ENCODE data around the gene TBC1D22A. TPM values are rescaled to one million over a fixed set of nuclear protein-coding genes. Genes with fewer than 3 reads are reported as not detected.

Gene TBC1D22A
- total and polyA plus RNA-seq, 2 experiments from 2014 or later, result 16.6 to 18.5 TPM

DNA sequence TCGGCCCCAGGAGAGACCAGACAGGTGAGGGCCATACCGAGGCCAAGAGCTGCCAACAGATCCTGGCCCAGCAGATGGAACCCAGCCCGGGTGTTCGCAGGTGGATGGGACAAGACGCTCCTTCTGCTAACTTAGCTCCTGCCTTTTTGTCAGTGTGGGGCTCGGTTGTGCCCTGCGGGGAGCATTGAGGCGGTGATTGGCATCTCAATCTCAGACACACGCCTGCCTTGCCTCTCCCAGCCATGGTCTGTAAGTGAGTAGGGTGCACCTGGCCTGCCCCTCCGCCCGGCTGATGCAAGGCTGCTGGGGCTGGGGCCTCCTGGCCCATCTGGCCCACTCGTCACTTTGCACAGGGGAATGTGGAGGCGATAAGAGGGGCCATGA is 350.1 kb downstream of the TBC1D22A start:
- TF ChIP-seq, protein P1, sequence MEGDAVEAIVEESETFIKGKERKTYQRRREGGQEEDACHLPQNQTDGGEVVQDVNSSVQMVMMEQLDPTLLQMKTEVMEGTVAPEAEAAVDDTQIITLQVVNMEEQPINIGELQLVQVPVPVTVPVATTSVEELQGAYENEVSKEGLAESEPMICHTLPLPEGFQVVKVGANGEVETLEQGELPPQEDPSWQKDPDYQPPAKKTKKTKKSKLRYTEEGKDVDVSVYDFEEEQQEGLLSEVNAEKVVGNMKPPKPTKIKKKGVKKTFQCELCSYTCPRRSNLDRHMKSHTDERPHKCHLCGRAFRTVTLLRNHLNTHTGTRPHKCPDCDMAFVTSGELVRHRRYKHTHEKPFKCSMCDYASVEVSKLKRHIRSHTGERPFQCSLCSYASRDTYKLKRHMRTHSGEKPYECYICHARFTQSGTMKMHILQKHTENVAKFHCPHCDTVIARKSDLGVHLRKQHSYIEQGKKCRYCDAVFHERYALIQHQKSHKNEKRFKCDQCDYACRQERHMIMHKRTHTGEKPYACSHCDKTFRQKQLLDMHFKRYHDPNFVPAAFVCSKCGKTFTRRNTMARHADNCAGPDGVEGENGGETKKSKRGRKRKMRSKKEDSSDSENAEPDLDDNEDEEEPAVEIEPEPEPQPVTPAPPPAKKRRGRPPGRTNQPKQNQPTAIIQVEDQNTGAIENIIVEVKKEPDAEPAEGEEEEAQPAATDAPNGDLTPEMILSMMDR (IDR thresholded peaks at IDR 0.05; ENCODE audit: low read depth, low read length), result no peak
- Histone ChIP-seq H3K4me1 (ENCODE audit: low read depth) (no peaks in the 10 kb centered on the region), H3K36me3 (no peaks in the 10 kb centered on the region), H3K27me3 (no peaks in the 10 kb centered on the region), H3K9me3 (ENCODE audit: low read depth) (no peaks in the 10 kb centered on the region), H3K4me3 (no peak overlapping the region), H3K27ac (no peak overlapping the region)
- no peak for DNase-seq (ENCODE audit: low read depth in 1 of 2, low spot score in 1 of 2)

DNA sequence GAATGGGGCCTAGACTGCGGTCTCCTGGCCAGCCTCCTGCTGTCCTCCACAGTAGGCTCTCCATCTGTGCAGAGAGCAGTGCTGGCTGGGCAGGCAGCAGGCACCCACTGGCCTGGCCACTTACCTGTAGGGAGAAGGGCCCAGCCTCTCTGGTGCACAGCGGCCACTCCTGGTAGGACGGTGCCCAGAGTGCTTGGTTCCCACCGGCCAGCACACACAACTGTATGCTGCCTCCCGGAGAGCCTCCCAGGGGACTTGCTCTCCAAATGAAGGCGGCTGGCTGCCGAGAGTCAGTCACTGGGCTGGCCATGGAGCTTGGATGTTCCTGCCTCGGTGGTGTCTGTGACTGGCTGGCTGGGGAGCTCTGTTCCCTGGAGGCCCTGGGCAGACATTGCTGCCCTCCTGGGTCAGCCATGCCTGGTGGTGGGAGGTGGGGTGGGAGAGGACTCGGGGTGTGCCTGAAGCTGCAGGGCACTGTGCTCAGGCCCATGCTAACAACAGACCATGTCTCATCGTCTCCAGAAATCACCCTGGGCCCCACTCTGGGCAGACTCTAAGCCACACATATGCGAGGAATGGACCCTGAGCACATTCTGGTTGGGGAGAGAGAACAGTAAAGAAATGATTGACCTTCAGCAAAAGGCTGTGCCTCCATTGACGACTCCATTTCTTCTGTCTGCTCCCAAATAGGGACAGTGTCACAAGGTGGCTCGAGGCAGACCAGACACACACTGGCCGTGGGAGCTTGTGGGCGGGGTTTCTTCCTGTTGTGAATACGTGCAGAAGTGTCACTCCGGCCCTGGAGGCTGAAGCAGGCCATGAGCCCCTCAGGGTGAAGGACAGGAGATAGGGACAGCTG is 350.8 kb downstream of the TBC1D22A start:
- Histone ChIP-seq H3K36me3 (no peaks in the 10 kb centered on the region), H3K27me3 (no peaks in the 10 kb centered on the region), H3K9me3 (ENCODE audit: low read depth) (no peaks in the 10 kb centered on the region), H3K4me3 (no peak overlapping the region), H3K4me1 (ENCODE audit: low read depth) (no peaks in the 10 kb centered on the region), H3K27ac (no peak overlapping the region)
- DNase-seq (ENCODE audit: low read depth in 1 of 2, low spot score in 1 of 2), result no peak
- TF ChIP-seq, protein P1 (IDR thresholded peaks at IDR 0.05; ENCODE audit: low read depth, low read length), result no peak

DNA sequence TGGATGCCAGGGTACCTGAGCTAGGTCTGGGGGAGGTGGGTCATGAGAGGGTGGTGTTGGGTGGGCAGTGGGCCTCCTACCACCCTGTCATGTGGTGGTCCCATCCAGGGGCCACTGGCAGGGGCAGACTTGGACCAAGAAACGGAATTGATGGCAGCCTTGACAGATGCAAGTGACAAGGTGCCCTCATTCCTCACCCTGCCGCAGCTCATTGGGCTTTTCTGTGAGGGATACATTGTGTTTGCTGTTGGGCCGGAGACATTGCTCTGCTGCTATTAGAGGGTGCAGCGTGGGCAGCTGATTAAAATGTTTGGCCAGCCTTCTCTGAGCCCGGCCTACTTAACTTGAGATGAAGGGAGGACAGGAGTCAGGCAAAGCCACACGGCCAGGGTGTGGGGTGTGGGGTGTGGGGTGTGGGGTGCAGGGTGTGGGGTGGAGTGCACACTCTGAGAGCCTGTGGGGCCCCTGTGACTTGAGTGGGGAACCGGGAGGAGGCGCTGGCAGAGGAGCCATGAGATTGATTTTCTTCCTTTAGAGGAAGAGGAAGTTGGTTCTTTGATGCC is 351.5 kb downstream of the TBC1D22A start:
- no peak overlapping the region for H3K4me3 ChIP-seq
- TF ChIP-seq, protein P1 (IDR thresholded peaks at IDR 0.05; ENCODE audit: low read depth, low read length), result no peak
- no peaks in the 10 kb centered on the region for H3K27me3 ChIP-seq
- no peak overlapping the region for H3K27ac ChIP-seq
- H3K4me1 ChIP-seq (ENCODE audit: low read depth), result no peaks in the 10 kb centered on the region
- H3K9me3 ChIP-seq (ENCODE audit: low read depth), result no peaks in the 10 kb centered on the region
- H3K36me3 ChIP-seq, result no peaks in the 10 kb centered on the region
- DNase-seq (ENCODE audit: low read depth in 1 of 2, low spot score in 1 of 2), result no peak

DNA sequence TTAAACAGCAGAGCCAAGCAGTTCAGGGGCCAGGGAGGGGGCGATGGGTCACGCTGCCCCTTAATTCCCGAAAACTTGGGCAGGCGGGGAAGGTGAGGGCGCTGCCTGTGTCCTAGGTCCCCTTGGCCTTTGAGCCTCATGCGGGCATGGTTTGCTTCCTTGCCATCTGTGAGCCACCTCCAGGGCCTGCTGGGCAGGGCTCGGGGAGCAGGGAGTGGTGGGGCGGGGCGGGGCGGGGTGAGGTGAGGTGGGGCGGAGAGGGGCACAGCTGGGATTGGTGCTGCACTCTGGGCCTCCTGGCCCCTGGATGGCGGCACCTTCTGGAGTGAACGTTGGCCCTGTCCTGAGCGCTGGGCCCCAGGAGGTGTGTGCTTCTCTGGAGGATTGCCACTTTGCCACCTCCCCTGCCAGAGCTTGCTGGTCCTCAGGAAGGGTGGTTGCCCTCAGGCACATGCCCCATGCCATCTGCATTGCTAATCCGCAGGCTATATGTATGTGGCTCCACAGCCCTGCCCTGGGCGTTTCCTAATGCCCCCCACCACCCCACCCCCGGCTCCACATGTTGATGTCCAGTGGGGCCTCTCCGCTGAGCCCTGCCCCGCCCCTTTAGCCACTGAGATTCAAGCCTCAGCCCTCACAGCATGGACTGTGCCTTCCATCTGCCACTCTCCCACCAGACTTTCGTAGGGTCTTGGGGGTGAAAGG is 352.5 kb downstream of the TBC1D22A start:
- TF ChIP-seq, protein P1 (IDR thresholded peaks at IDR 0.05; ENCODE audit: low read depth, low read length), result no peak
- H3K27ac ChIP-seq, result no peak overlapping the region
- no peak overlapping the region for H3K4me3 ChIP-seq
- H3K9me3 ChIP-seq (ENCODE audit: low read depth), result no peaks in the 10 kb centered on the region
- H3K27me3 ChIP-seq, result no peaks in the 10 kb centered on the region
- H3K36me3 ChIP-seq, result no peaks in the 10 kb centered on the region
- DNase-seq (ENCODE audit: low read depth in 1 of 2, low spot score in 1 of 2), result no peak
- H3K4me1 ChIP-seq (ENCODE audit: low read depth), result no peaks in the 10 kb centered on the region

DNA sequence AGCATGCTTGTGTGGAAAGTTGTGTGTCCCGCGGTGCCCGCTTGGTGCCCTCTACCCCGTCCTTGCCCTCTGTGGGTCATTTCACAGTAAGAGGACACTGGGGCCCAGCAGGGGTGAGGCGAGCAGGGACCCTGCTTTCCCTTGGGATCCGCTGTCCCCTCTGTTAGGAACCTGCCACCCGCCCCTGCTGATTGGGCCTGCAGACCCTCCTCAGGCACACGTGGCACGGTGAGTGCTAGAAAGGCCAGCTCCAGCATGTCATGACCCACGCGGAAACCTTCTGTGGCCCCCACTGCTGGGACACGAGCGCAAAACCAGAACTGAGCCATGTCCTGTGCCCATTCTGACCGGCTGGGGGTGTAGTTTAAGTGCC is 353.1 kb downstream of the TBC1D22A start:
- Histone ChIP-seq H3K9me3 (ENCODE audit: low read depth) (no peaks in the 10 kb centered on the region), H3K27me3 (no peaks in the 10 kb centered on the region), H3K4me3 (no peak overlapping the region), H3K4me1 (ENCODE audit: low read depth) (no peaks in the 10 kb centered on the region), H3K36me3 (no peaks in the 10 kb centered on the region), H3K27ac (no peak overlapping the region)
- TF ChIP-seq, protein P1 (IDR thresholded peaks at IDR 0.05; ENCODE audit: low read depth, low read length), result no peak
- DNase-seq (ENCODE audit: low read depth in 1 of 2, low spot score in 1 of 2), result no peak

All from cardiac muscle cell (in vitro differentiated cells and primary cell).